CD14-positive monocyte (primary cell): ENCODE data around the gene ABTB2. TPM values are rescaled to one million over a fixed set of nuclear protein-coding genes. Genes with fewer than 3 reads are reported as not detected.
A peak's percentile ranks its signal among the peaks of the same experiment; 100 is the strongest.

Source experiments
- DNase-seq, 3 donors: peaks; one replicate each; pipeline ENCODE4 v3.0.0-alpha.2; 2011 to 2022
- H2AFZ ChIP-seq: 2 replicates; pipeline ENCODE4 v1.6.0; 2012; ENCODE audit warnings: mild to moderate bottlenecking, low read depth, low read length, inconsistent platforms; ENCODE audit not compliant: insufficient read depth, poor library complexity, severe bottlenecking
- H3K27ac ChIP-seq, 2 donors: 1 replicate in 1 of 2; 2 replicates in 1 of 2; pipeline ENCODE4 v1.5.1; 2012 to 2013; ENCODE audit warnings: low read length in 2 of 2, control low read depth in 1 of 2, inconsistent platforms in 1 of 2, low read depth in 1 of 2, mild to moderate bottlenecking in 1 of 2
- H3K27me3 ChIP-seq, 2 donors: one replicate each; pipeline versions ENCODE4 v1.6.0 to v1.6.1; 2011 to 2013; ENCODE audit warnings: low read length in 2 of 2; ENCODE audit not compliant: control insufficient read depth in 2 of 2, insufficient read depth in 2 of 2
- H3K36me3 ChIP-seq, 2 donors: replicated peaks in 1 of 2; 1 replicate in 1 of 2; 2 replicates in 1 of 2; pipeline versions ENCODE4 v1.5.1 to v1.6.1; 2012 to 2013; ENCODE audit warnings: low read length in 2 of 2, control low read depth in 1 of 2, inconsistent platforms in 1 of 2, mild to moderate bottlenecking in 1 of 2; ENCODE audit not compliant: insufficient read depth in 2 of 2, control insufficient read depth in 1 of 2
- H3K4me1 ChIP-seq, 2 donors: 1 replicate in 1 of 2; 2 replicates in 1 of 2; pipeline versions ENCODE4 v1.5.1 to v1.6.1; 2012 to 2013; ENCODE audit warnings: low read length in 2 of 2, control low read depth in 1 of 2, inconsistent platforms in 1 of 2, mild to moderate bottlenecking in 1 of 2, moderate library complexity in 1 of 2; ENCODE audit not compliant: insufficient read depth in 2 of 2, control insufficient read depth in 1 of 2
- H3K4me2 ChIP-seq: replicated peaks from 2 replicates; pipeline ENCODE3; 2012; ENCODE audit warnings: low read length, moderate library complexity, mild to moderate bottlenecking; ENCODE audit not compliant: poor library complexity, severe bottlenecking; ENCODE audit errors: extremely low read depth
- H3K4me3 ChIP-seq, 3 experiments: fragments of 200-600 bp in 1 of 3; sonication (generic) in 1 of 3; replicated peaks in 1 of 3; 1 replicate in 2 of 3; 2 replicates in 1 of 3; pipeline ENCODE4 v1.5.1; 2011 to 2013; ENCODE audit warnings: low read length in 3 of 3, mild to moderate bottlenecking in 3 of 3, control low read depth in 2 of 3, low read depth in 2 of 3, inconsistent platforms in 1 of 3, moderate library complexity in 1 of 3
- H3K79me2 ChIP-seq: 2 replicates; pipeline ENCODE4 v1.6.0; 2012; ENCODE audit warnings: mild to moderate bottlenecking, control low read depth, inconsistent platforms, low read length, moderate library complexity; ENCODE audit not compliant: insufficient read depth
- H3K9ac ChIP-seq: 2 replicates; pipeline ENCODE4 v1.6.0; 2017; ENCODE audit warnings: low read length, mild to moderate bottlenecking; ENCODE audit not compliant: insufficient read depth, poor library complexity, severe bottlenecking
- H3K9me3 ChIP-seq, 2 donors: replicated peaks in 1 of 2; 1 replicate in 1 of 2; 2 replicates in 1 of 2; pipeline versions ENCODE4 v1.5.1 to v1.6.1; 2012 to 2013; ENCODE audit warnings: low read length in 2 of 2, control low read depth in 1 of 2; ENCODE audit not compliant: control insufficient read depth in 1 of 2, insufficient read depth in 1 of 2
- H4K20me1 ChIP-seq: 2 replicates; pipeline ENCODE4 v1.6.0; 2012; ENCODE audit warnings: mild to moderate bottlenecking, low read length, control low read depth, moderate library complexity; ENCODE audit not compliant: insufficient read depth
- H3K27ac Mint-ChIP-seq, 7 donors: one replicate each; pipeline ENCODE4 v1.8.0; 2020; ENCODE audit warnings: mild to moderate bottlenecking in 7 of 7, mixed read lengths in 7 of 7, moderate library complexity in 6 of 7, inconsistent platforms in 2 of 7
- H3K27me3 Mint-ChIP-seq, 3 donors: one replicate each; pipeline ENCODE4 v1.8.0; 2021 to 2022; ENCODE audit warnings: low read depth in 3 of 3, mild to moderate bottlenecking in 3 of 3, mixed read lengths in 3 of 3, moderate library complexity in 3 of 3, inconsistent platforms in 1 of 3
- H3K36me3 Mint-ChIP-seq, 2 donors: one replicate each; pipeline ENCODE4 v1.8.0; 2020; ENCODE audit warnings: mixed read lengths in 2 of 2, inconsistent platforms in 1 of 2, mild to moderate bottlenecking in 1 of 2
- H3K4me1 Mint-ChIP-seq: one replicate; pipeline ENCODE4 v1.8.0; 2020; ENCODE audit warnings: mild to moderate bottlenecking, mixed read lengths
- H3K4me3 Mint-ChIP-seq, 2 donors: one replicate each; pipeline ENCODE4 v1.8.0; 2020; ENCODE audit warnings: mild to moderate bottlenecking in 2 of 2, mixed read lengths in 2 of 2, moderate library complexity in 1 of 2
- H3K9me3 Mint-ChIP-seq, 7 donors: one replicate each; pipeline ENCODE4 v1.8.0; 2020 to 2022; ENCODE audit warnings: mixed read lengths in 7 of 7, mild to moderate bottlenecking in 6 of 7, moderate library complexity in 6 of 7, inconsistent platforms in 2 of 7
- CTCF ChIP-seq: fragments of 200-600 bp; IDR thresholded peaks from one replicate; pipeline ENCODE4 v1.8.0; 2022; ENCODE audit warnings: antibody characterized with exemption, mild to moderate bottlenecking
- WGBS: methylation state at CpG from one replicate; pipeline ENCODE4 v1.1.5; 2013; ENCODE audit warnings: missing lambda C conversion rate; ENCODE audit not compliant: insufficient coverage; 5-methylcytosine and 5-hydroxymethylcytosine counted together
- intact Hi-C, 2 donors: fragments of 100-400 bp; cut with micrococcal nuclease; formaldehyde crosslinking; loops; one replicate each; pipeline versions ENCODE4 v1.15.0 to v1.15.1; 2023
- polyA plus RNA-seq, 3 donors: library from polyadenylated mRNA; depleted of rRNA in 1 of 3; unstranded in 2 of 3; stranded (reverse) in 1 of 3; fragments of 300-500 nt in 2 of 3; fragments of >200 nt in 1 of 3; fragmentation: Illumina TruSeq in 2 of 3; gene quantifications; 1 replicate in 2 of 3; 2 replicates in 1 of 3; pipeline ENCODE4 v1.2.3, GENCODE V29; 2012 to 2021

The ABTB2 gene
- polyA plus RNA-seq, 3 donors: 0.25 to 1.7 (median 0.26) TPM

GRCh38 chr11:34105957-34106504 is 251.8 kb downstream of the ABTB2 start:
- intact Hi-C loops: loop anchor here (2.0 to 10.0 kb wide), 2 partner anchors 55 to 249 kb away; partner anchors contain the start of genes CAPRIN1 (in 2 of the 2) and ABTB2 (in 1 of the 2)
- peaks cover 25% of the 10 kb centered on the region for H3K4me1 Mint-ChIP-seq
- Histone ChIP-seq H3K36me3 (peaks cover 23 to 45% of the 10 kb centered on the region in 2 donors), H3K27ac (peak overlapping the region; percentile 86 to 98), H3K9me3 (no peaks in the 10 kb centered on the region), H3K27me3 (no peaks in the 10 kb centered on the region), H3K4me2 (peak overlapping the region; percentile 95), H3K4me3 (peak overlapping the region; percentile 47 to 89 (median 82)), H3K79me2 (peaks cover 29% of the 10 kb centered on the region), H4K20me1 (no peaks in the 10 kb centered on the region), H3K9ac (peak overlapping the region; percentile 86), H3K4me1 (peaks cover 16 to 24% of the 10 kb centered on the region in 2 donors), H2AFZ (peak overlapping the region; percentile 93)
- DNase-seq: peak in 1 of 3 donors; percentile 2
- peak overlapping the region; percentile 93 for H3K4me3 Mint-ChIP-seq
- peaks cover 26 to 27% of the 10 kb centered on the region in 2 donors for H3K36me3 Mint-ChIP-seq
- H3K27ac Mint-ChIP-seq: peak overlapping the region; percentile 96 to 99 (median 98)
- H3K27me3 Mint-ChIP-seq: no peaks in the 10 kb centered on the region
- H3K9me3 Mint-ChIP-seq: no peaks in the 10 kb centered on the region
- TF ChIP-seq CTCF: no peak
- 0% methylated on average over 10 of the region's 17 CpGs for WGBS

DNA sequence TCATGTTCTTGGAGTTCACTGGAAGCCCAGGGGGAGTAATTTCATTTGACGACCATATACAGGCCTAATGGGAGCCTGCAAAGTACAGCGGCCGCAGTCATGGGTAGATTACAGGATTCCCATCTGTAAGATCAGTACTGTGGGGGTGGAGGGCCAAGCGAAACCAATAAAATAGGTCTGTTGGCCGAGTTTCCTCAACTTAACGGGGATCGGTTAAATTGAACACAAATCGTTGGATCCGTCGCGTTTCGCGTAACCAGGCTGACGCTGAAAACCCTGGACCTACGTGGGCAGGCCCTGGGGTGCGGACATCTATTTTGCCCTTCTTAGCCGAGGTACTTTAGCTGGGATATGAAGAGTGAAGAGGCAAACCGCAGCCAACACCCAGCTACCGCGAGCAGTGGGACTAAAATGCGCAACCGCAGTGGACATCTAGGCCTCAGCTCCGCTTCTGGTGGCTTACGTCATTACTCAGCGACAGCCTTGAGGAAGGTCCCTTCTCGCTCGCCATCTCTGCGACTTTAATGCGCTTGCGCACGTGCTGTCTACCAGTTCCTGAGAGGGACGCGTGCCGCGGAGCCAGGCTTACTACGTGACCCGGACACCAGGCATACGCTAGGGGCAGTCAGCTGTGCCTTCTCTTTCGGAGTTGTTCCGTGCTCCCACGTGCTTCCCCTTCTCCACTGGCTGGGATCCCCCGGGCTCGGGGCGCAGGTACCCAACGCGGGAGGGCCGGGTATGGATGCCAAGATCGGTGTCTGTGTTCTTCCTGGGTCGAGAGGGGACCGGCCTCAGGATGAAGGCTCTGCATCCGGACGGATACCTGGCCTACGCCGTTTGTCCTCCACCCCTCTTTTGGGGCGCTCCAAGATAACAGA is 252.5 kb downstream of the ABTB2 start, which contains the start of gene NAT10:
TSS of gene NAT10 (plus strand) at position 551 of the 878 bp plus-strand sequence. CDS start 2,597 bp downstream, outside the sequence.
- H3K9ac ChIP-seq: peak within 1 kb of the TSS; percentile 86
- Mint-ChIP-seq H3K27me3 (no peaks in the 10 kb centered on the region), H3K36me3 (peaks cover 27 to 29% of the 10 kb centered on the region in 2 donors), H3K4me1 (peaks cover 25% of the 10 kb centered on the region), H3K27ac (peak within 1 kb of the TSS; percentile 96 to 99 (median 98)), H3K4me3 (peak within 1 kb of the TSS; percentile 93 to 94), H3K9me3 (no peaks in the 10 kb centered on the region)
- H3K79me2 ChIP-seq: peaks cover 29% of the 10 kb centered on the region
- peak within 1 kb of the TSS; percentile 86 to 98 for H3K27ac ChIP-seq
- peaks cover 16 to 24% of the 10 kb centered on the region in 2 donors for H3K4me1 ChIP-seq
- peak within 1 kb of the TSS; percentile 93 for H2AFZ ChIP-seq
- intact Hi-C loops: loop anchor here (2.0 to 10.0 kb wide), 2 partner anchors 55 to 249 kb away; partner anchors contain the start of genes CAPRIN1 (in 2 of the 2) and ABTB2 (in 1 of the 2)
- peak within 1 kb of the TSS; percentile 95 for H3K4me2 ChIP-seq
- peak within 1 kb of the TSS; percentile 47 to 89 (median 82) for H3K4me3 ChIP-seq
- H3K27me3 ChIP-seq: no peaks in the 10 kb centered on the region
- H4K20me1 ChIP-seq: no peaks in the 10 kb centered on the region
- peak; percentile 22 for TF ChIP-seq CTCF
- no peaks in the 10 kb centered on the region for H3K9me3 ChIP-seq
- H3K36me3 ChIP-seq: peaks cover 25 to 45% of the 10 kb centered on the region in 2 donors
- DNase-seq: peak; percentile 100
- under 1% methylated on average over 55 of the region's 55 CpGs for WGBS
